T-helper 17 cell (primary cell): ENCODE data around the gene SLC39A7. TPM values are rescaled to one million over a fixed set of nuclear protein-coding genes. Genes with fewer than 3 reads are reported as not detected.

Experiments
- ATAC-seq: fragments of 150-1000 bp; cut with Tn5 transposase; 2 replicates; pipeline ENCODE4 v1.10.0; 2021; ENCODE audit warnings: mild to moderate bottlenecking, moderate library complexity
- DNase-seq, 3 donors: peaks; one replicate each; pipeline versions ENCODE4 v3.0.0 to v3.0.0-alpha.2; 2020 to 2021
- H3K9me3 ChIP-seq: one replicate; pipeline ENCODE4 v1.7.0; 2013; ENCODE audit warnings: low read length, mild to moderate bottlenecking; ENCODE audit not compliant: control insufficient read depth, poor library complexity, severe bottlenecking
- H3K27ac Mint-ChIP-seq: one replicate; pipeline ENCODE4 v1.8.0; 2022; ENCODE audit warnings: mild to moderate bottlenecking, moderate library complexity, mixed read lengths
- H3K27me3 Mint-ChIP-seq: one replicate; pipeline ENCODE4 v1.8.0; 2022; ENCODE audit warnings: mixed read lengths
- H3K36me3 Mint-ChIP-seq: one replicate; pipeline ENCODE4 v1.8.0; 2022; ENCODE audit warnings: low read depth, mixed read lengths
- H3K4me1 Mint-ChIP-seq: one replicate; pipeline ENCODE4 v1.8.0; 2022; ENCODE audit warnings: mild to moderate bottlenecking, mixed read lengths
- H3K4me3 Mint-ChIP-seq: one replicate; pipeline ENCODE4 v1.8.0; 2022; ENCODE audit warnings: mild to moderate bottlenecking, moderate library complexity, mixed read lengths
- total RNA-seq, 4 donors: library from RNA in 2 of 4; stranded (reverse) in 2 of 4; gene quantifications; one replicate each; pipeline ENCODE4 v1.2.3 and lab custom pipeline; 2022 to 2026

The SLC39A7 gene
- total RNA-seq, 2 donors from 2014 or later: 22.4 to 25.8 TPM

- no peak overlapping the region for H3K4me3 Mint-ChIP-seq
- DNase-seq (no peak), ATAC-seq (peak; percentile 40)
- peaks cover 40% of the 10 kb centered on the region for H3K27me3 Mint-ChIP-seq
- no peaks in the 10 kb centered on the region for H3K9me3 ChIP-seq
- H3K36me3 Mint-ChIP-seq: no peaks in the 10 kb centered on the region
- H3K4me1 Mint-ChIP-seq: peaks cover 6% of the 10 kb centered on the region
- H3K27ac Mint-ChIP-seq: no peak overlapping the region
These were observed 27.8 kb upstream of the SLC39A7 start for GRCh38 chr6:33172688-33173534.

- H3K4me3 Mint-ChIP-seq: no peak overlapping the region
- H3K4me1 Mint-ChIP-seq: peaks cover 11% of the 10 kb centered on the region
- DNase-seq: no peak
- peaks cover 48% of the 10 kb centered on the region for H3K27me3 Mint-ChIP-seq
- H3K27ac Mint-ChIP-seq: no peak overlapping the region
- H3K9me3 ChIP-seq: no peaks in the 10 kb centered on the region
- ATAC-seq: no peak
- H3K36me3 Mint-ChIP-seq: peaks cover 4% of the 10 kb centered on the region
These were observed 27.0 kb upstream of the SLC39A7 start for GRCh38 chr6:33173535-33174180.

GRCh38 chr6:33174784-33175183 is 25.9 kb upstream of the SLC39A7 start:
- DNase-seq: no peak
- peaks cover 4% of the 10 kb centered on the region for H3K36me3 Mint-ChIP-seq
- H3K4me3 Mint-ChIP-seq: no peak overlapping the region
- H3K4me1 Mint-ChIP-seq: peaks cover 11% of the 10 kb centered on the region
- H3K27me3 Mint-ChIP-seq: peaks cover 49% of the 10 kb centered on the region
- no peak overlapping the region for H3K27ac Mint-ChIP-seq
- no peak for ATAC-seq
- no peaks in the 10 kb centered on the region for H3K9me3 ChIP-seq

- no peak overlapping the region for H3K4me3 Mint-ChIP-seq
- no peaks in the 10 kb centered on the region for H3K9me3 ChIP-seq
- H3K4me1 Mint-ChIP-seq: peaks cover 11% of the 10 kb centered on the region
- no peak overlapping the region for H3K27ac Mint-ChIP-seq
- peaks cover 4% of the 10 kb centered on the region for H3K36me3 Mint-ChIP-seq
- DNase-seq (no peak), ATAC-seq (no peak)
- H3K27me3 Mint-ChIP-seq: peaks cover 49% of the 10 kb centered on the region
These were observed 25.1 kb upstream of the SLC39A7 start for GRCh38 chr6:33175436-33176069.

DNA sequence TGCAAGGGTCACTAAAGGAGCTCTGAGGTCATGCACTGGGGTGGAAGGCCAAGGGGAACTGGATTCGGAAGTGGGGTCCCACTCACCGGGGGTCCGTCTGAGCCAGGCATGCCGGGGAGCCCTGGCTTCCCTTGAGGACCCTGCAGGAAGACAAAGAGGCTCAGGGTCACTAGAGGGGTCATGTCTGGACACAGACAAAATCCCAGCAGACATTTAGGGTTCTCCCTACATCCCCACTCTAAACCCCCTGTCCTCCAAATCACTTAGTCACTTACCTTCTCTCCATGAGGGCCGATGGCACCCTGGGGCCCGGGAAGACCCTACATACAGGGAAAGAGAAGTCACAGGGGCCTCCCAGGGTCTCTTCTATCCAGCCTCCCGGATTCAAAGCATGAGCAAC is 23.8 kb upstream of the SLC39A7 start:
- ATAC-seq (no peak), DNase-seq (no peak)
- Mint-ChIP-seq H3K27ac (peak overlapping the region; percentile 34), H3K36me3 (peaks cover 4% of the 10 kb centered on the region), H3K4me3 (no peak overlapping the region), H3K4me1 (peaks cover 9% of the 10 kb centered on the region), H3K27me3 (peaks cover 49% of the 10 kb centered on the region)
- no peaks in the 10 kb centered on the region for H3K9me3 ChIP-seq

DNA sequence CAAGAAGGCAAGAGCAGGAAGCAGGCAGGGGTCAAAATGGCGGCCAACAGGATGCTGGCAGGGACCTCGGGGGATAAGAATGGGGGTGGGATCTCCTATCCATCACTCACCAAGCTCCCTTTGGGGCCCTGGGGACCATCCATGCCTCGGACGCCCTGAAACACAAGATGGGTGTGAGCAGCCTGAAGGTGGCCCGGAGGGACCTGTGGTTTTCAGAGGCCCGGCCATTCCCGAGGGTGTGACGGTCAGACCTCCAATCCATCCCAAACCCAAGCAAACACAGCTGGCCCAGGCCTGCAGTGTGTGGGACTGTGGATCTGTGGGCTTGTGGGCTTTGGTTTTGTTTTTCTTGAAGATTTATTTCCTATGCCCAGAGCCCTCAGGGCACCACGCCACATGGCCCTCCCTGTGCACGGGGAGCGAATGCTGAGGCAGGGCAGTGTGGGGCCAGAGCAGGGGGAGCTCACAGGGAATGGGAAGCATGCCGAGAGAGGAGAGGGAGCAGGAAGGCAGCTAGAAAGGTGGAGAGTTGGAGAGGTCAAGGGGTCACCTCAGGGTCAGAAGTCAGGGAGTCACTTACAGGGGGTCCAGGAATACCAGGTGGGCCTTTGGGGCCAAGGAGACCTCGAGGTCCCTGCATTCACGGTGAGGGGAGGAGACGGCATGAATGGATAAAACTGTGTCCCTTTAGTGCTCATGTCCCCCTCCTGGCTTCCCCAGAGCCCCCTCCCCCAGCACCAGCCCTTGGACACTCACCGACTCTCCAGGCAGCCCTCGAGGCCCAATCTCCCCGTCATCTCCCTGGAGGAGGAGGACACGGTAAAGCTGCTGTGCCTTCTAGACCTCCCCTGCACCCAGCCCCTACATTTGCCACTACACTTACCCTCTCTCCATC is 22.9 kb upstream of the SLC39A7 start:
- Mint-ChIP-seq H3K4me1 (peaks cover 8% of the 10 kb centered on the region), H3K36me3 (peaks cover 4% of the 10 kb centered on the region), H3K27me3 (peaks cover 45% of the 10 kb centered on the region), H3K27ac (peak overlapping the region; percentile 34), H3K4me3 (no peak overlapping the region)
- H3K9me3 ChIP-seq: no peaks in the 10 kb centered on the region
- DNase-seq (no peak), ATAC-seq (no peak)

GRCh38 chr6:33178755-33179475 is 21.8 kb upstream of the SLC39A7 start:
- H3K9me3 ChIP-seq: no peaks in the 10 kb centered on the region
- Mint-ChIP-seq H3K4me3 (no peak overlapping the region), H3K27ac (no peak overlapping the region), H3K36me3 (peaks cover 4% of the 10 kb centered on the region), H3K4me1 (peaks cover 18% of the 10 kb centered on the region), H3K27me3 (peaks cover 43% of the 10 kb centered on the region)
- ATAC-seq (no peak), DNase-seq (no peak)

DNA sequence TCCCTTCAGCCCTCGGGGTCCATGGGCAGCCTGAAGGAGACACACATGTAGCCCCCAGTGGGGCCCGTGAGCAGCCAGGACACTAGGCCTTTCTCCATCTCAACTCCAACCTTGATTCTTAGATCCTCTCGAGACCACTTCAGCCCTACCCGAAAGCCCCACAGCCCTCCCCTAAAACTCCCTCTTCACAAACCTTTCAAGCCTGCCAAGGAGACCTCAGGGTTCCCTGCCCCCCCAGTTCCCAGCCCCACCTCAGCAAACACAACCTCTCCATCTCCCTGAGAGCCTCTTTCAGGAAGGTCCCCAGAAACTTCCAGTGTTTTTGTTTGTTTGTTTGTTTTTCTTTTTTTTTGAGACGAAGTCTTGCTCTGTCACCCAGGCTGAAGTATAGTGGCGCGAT is 19.5 kb upstream of the SLC39A7 start:
- Mint-ChIP-seq H3K27ac (peak overlapping the region; percentile 44), H3K4me1 (peaks cover 25% of the 10 kb centered on the region), H3K36me3 (peaks cover 4% of the 10 kb centered on the region), H3K27me3 (peaks cover 24% of the 10 kb centered on the region), H3K4me3 (no peak overlapping the region)
- ATAC-seq (no peak), DNase-seq (no peak)
- no peaks in the 10 kb centered on the region for H3K9me3 ChIP-seq

DNA sequence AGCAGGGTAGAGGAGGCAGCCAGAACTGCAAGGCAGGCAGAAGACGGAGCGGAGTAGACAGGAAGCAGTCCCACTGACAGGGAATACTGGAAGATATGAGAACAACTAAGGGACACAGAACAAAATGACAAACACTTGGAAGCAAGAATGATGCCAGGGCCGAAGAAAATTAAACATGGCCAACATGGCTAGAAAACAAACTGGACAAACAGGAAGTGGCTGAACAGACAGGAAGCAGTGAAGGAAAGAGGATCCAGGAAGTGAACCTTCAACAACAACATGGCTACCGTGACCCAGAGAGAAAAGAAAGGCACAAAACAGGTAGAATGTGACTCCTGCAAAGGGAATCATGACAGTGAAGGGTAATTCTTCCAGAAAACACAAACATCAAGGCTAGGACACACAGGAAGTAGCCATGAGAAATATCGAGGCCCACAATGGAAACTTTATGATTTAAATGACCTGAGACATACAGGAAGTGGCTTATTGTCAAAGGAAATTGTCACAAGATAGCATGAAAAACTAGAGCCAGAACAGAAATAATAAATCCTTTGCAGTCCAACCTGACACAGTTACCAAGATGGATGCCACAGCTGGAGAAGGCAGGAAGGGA is 17.5 kb upstream of the SLC39A7 start:
- H3K27me3 Mint-ChIP-seq: peaks cover 14% of the 10 kb centered on the region
- peak overlapping the region; percentile 50 for H3K4me3 Mint-ChIP-seq
- DNase-seq: no peak
- ATAC-seq: no peak
- H3K9me3 ChIP-seq: no peaks in the 10 kb centered on the region
- H3K4me1 Mint-ChIP-seq: peaks cover 26% of the 10 kb centered on the region
- H3K36me3 Mint-ChIP-seq: peaks cover 9% of the 10 kb centered on the region
- peak overlapping the region; percentile 0 for H3K27ac Mint-ChIP-seq

- peaks cover 28% of the 10 kb centered on the region for H3K27me3 Mint-ChIP-seq
- H3K4me1 Mint-ChIP-seq: peaks cover 26% of the 10 kb centered on the region
- H3K27ac Mint-ChIP-seq: peak overlapping the region; percentile 6
- no peak overlapping the region for H3K4me3 Mint-ChIP-seq
- no peak for DNase-seq
- H3K36me3 Mint-ChIP-seq: peaks cover 9% of the 10 kb centered on the region
- ATAC-seq: no peak
- H3K9me3 ChIP-seq: no peaks in the 10 kb centered on the region
These were observed 15.5 kb upstream of the SLC39A7 start for GRCh38 chr6:33185190-33185589.

DNA sequence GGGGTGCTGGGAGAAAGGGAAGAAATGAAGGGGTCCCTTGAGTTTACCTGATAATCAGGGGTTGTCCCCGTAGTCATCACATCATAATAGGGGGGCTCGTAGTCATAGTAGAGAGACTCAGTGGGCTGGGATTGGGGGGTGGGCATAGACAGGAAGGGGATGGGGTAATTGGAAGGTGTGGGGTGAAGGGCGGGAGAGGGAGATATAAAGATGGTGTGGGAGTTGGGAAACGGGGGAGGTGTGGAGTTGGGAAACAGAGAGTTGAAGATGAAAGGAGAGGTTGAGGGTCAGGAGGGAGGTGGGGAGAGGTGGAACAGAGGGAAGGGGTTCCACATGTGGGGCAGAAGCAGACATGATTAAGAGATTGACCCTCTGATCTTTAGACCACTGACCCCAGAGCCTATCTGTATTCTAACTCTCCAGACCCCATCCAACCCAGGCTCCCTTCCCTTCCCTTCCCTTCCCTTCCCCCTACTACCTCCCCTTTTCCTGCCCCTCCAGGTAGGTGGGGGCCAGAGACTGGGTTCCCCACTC is 14.9 kb upstream of the SLC39A7 start:
- peaks cover 33% of the 10 kb centered on the region for H3K27me3 Mint-ChIP-seq
- DNase-seq (no peak), ATAC-seq (no peak)
- H3K27ac Mint-ChIP-seq: no peak overlapping the region
- H3K4me3 Mint-ChIP-seq: no peak overlapping the region
- H3K4me1 Mint-ChIP-seq: peaks cover 26% of the 10 kb centered on the region
- H3K36me3 Mint-ChIP-seq: peaks cover 9% of the 10 kb centered on the region
- no peaks in the 10 kb centered on the region for H3K9me3 ChIP-seq

GRCh38 chr6:33187809-33188208 is 12.9 kb upstream of the SLC39A7 start:
- H3K4me3 Mint-ChIP-seq: no peak overlapping the region
- H3K27me3 Mint-ChIP-seq: peaks cover 46% of the 10 kb centered on the region
- peaks cover 37% of the 10 kb centered on the region for H3K4me1 Mint-ChIP-seq
- DNase-seq: no peak
- H3K27ac Mint-ChIP-seq: no peak overlapping the region
- H3K36me3 Mint-ChIP-seq: peaks cover 13% of the 10 kb centered on the region
- no peak for ATAC-seq
- H3K9me3 ChIP-seq: no peaks in the 10 kb centered on the region
